AG10803 (cell line): ENCODE data around the gene TRAF3.

ENCODE experiments used
- DNase-seq: peaks from one replicate; pipeline ENCODE4 v3.0.0; 2010; ENCODE audit warnings: low read depth
- H3K4me3 ChIP-seq: 2 replicates; pipeline ENCODE4 v1.5.1; 2011; ENCODE audit warnings: mild to moderate bottlenecking, low read length, control low read depth
- TF ChIP-seq, protein P1 (sequence below): conservative IDR thresholded peaks from 2 replicates; pipeline ENCODE4 v1.5.1; 2011; ENCODE audit warnings: mild to moderate bottlenecking, low read length, control low read depth, inconsistent platforms

TRAF3 gene

DNA sequence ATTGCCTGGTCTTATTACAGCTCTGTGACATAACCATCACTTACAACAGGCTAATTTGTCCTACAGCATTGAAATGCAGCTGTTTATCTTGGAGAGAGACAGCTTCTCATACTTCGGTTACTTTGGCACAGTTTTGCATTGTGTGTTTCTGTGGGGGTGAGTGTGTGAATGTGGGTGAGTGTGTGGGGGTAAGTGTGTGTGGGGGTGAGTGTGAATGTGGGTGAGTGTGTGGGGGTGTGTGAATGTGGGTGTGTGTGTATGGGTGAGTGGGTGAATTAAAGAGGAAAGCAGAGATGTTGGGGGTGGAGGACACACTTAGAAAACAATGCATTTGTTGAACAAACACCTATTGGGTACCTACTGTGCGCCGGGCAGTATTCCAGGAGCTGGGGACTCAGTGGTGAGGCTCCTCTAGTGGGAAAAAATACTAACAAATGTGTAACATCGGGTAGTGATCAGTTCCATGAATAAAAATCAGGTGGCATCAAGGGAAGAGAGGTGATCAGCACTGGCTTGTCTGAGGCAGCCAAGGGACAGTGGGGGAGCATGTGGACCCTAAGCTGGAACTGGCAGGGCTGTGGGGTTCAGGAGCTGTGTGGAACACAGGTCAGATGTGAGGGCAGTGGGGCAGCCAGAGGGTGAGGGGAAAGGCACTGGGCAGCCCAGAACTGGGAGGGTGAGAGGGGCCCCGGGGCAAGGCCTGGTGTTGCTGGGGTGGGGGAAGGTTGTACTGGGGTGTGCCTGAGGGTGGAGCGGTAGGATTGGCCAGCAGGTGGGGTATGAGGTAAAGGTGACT lies 101.1 kb downstream of the TRAF3 start:
- no peak for DNase-seq
- TF ChIP-seq, protein P1, sequence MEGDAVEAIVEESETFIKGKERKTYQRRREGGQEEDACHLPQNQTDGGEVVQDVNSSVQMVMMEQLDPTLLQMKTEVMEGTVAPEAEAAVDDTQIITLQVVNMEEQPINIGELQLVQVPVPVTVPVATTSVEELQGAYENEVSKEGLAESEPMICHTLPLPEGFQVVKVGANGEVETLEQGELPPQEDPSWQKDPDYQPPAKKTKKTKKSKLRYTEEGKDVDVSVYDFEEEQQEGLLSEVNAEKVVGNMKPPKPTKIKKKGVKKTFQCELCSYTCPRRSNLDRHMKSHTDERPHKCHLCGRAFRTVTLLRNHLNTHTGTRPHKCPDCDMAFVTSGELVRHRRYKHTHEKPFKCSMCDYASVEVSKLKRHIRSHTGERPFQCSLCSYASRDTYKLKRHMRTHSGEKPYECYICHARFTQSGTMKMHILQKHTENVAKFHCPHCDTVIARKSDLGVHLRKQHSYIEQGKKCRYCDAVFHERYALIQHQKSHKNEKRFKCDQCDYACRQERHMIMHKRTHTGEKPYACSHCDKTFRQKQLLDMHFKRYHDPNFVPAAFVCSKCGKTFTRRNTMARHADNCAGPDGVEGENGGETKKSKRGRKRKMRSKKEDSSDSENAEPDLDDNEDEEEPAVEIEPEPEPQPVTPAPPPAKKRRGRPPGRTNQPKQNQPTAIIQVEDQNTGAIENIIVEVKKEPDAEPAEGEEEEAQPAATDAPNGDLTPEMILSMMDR = no peak
- no peak overlapping the region for H3K4me3 ChIP-seq

DNA sequence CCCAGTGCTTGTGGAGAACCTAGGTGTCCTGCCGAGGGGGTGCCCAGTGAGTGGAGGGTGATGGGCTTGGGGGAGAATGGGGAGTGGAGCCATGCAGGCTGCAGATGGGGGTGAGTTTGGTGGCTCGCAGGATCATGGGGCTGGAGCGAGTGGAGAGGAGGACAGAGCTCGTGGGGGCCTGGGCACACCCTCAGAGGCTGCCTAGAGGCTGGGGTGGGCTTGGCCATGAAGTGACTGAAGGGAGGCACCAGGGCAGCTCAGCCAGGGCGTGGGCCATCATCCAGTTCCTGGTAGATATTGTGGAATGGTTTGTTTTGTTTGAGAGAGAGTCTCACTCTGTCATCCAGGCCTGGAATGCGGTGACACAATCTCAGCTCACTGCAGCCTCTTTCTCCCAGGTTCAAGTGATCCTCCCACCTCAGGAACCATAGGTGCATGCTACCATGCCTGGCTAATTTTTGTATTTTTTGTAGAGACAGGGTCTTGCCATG lies 101.8 kb downstream of the TRAF3 start:
- H3K4me3 ChIP-seq = no peak overlapping the region
- DNase-seq = peak; percentile 9
- TF ChIP-seq, protein P1 = no peak

DNA sequence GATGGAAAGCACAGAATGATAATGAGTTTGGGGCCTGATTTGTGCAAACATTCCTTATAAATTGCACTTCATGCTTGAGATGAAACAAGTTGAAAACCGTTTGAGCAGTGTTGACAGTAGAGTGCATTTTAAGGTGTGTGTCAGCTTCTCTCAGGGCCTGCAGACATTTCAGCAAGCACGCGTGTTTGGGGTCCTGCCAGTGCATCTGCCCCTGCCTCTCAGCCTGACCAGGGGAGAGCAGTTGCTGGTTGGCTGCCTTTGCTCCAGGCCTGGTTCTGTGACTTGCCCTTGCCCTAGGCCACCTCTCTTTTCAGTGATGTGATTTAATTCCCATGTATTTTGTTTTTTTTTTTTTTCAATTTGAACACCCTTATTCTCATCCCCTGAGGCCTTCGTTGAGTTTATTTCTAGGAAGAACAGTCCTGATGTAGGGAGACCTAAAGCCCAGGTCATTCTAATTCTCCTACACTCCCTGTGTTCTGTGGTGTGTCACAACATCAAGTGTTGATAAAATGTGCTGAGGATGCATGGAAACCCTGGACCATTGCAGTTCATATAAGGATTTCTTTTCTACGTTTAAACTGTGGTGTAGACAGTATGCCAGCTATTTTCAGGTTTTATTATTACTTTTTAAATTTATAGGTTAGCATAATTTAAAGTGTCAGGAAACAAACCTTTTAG lies 105.1 kb downstream of the TRAF3 start:
- no peak overlapping the region for H3K4me3 ChIP-seq
- DNase-seq = no peak
- TF ChIP-seq, protein P1 = no peak

DNA sequence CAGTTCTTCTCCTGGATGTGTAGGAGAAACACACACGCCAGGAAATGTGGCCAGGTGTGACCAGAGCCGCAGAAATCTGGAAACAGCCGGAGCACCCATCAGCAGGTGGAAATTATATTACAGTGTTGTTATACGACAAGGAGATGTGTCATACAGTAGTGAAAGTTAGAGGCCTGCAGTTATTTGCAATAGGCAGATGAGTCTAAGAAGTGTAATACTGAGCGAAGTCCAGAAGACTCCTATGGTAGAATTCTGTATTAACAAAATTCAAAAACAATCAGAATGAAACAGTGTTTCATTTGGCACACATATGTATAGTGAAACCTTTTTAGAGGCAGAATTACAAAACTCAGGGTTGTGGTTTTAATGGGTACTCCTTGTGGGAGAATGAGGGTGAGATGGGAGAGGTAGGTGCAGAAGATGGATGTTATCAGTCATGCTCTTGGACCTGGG lies 105.9 kb downstream of the TRAF3 start:
- H3K4me3 ChIP-seq = no peak overlapping the region
- DNase-seq = no peak
- TF ChIP-seq, protein P1 = no peak

DNA sequence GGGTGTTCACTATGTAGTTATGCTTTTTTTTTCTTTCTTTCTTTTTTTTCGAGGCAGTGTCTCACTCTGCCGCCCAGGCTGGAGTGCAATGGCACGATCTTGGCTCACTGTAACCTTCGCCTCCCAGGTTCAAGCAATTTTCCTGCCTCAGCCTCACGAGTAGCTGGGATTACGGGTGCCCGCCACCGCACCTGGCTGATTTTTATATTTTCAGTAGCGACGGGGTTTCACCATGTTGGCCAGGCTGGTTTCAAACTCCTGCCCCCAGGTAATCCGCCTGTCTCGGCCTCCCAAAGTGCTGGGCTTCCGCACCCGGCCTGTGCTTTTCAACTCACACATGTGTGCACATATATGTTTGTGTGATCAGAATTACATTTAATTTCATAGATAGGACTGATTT lies 106.3 kb downstream of the TRAF3 start:
- no peak for DNase-seq
- H3K4me3 ChIP-seq = no peak overlapping the region
- TF ChIP-seq, protein P1 = no peak

DNA sequence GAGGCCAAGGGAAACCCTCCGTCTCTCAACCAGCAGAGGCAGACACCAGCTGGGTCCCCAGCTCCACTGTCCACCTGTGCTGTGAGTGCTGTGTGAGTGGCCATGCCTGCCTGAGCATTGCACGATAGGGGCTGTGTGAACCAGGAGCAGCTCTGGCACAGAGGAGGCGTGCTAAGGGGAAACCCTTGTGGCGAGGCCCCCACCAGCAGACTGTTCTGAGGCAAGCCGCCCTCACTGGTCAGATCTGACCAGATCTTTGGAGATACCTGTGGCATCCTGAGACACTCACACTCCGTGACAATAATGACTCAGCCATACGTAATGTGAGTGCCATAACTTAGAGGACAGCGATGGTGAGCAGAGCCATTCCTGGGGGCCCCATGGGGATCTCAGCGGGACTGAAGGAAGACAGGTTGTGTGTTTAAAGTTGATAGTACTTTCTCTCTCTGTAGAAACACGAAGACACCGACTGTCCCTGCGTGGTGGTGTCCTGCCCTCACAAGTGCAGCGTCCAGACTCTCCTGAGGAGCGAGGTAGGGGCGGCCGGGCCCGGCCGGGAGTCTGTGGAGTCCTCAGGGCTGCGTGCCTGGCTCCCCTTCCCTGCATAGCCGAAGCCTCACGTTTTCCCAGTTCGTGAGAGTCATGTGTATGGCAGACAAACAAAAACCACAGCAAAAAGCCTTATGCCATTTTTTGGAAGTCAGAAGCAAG lies 108.6 kb downstream of the TRAF3 start:
- DNase-seq = no peak
- TF ChIP-seq, protein P1 = no peak
- no peak overlapping the region for H3K4me3 ChIP-seq
